COLO829 (cell line): ENCODE measurements around the gene UNC45A.
"Not testable (repeated sequence)": the region's sequence is repeated elsewhere in the genome, so short reads cannot be mapped to it uniquely, and the experiment has no call there.

ENCODE experiments used
- DNase-seq: peaks from one replicate; pipeline ENCODE4 v3.0.0; 2012; ENCODE audit warnings: low spot score

UNC45A gene

DNA sequence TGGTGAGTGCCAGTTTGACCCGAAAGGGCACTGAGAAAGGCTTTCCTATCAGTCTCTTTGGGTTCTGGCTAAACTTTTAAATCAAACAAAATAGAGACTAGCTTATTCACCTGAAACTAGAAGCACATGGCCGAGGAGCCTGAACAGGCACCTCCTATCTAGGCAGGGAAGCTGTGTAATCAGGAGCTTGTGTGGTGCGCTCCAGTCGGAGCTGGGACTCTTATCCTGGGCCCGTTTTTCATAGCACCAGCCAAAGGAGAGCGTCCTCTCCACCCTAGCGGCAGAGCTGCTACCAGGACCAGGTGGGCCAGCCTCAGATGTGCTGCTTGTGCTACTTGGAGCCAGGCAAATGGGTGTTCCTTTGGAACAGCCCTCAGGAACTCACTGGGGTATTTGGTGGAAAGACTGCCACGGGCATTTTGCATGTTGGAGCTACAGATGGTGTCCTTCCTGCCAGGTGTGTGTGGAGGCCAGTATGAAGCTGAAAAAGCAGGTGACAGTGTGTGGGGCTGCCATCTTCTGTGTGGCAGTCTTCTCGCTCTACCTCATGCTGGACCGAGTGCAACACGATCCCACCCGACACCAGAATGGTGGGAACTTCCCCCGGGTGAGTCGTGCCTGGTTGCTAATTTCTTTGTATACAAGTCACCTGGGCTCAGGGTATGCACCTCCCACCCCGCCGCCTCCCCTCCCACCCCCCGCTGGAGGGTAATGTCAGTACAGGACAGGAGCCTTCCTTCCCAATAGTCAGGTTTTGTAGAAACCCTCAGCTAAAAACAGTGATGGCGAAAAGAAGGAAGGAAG, 31.1 kb upstream of the UNC45A start:
- no peak for DNase-seq

DNA sequence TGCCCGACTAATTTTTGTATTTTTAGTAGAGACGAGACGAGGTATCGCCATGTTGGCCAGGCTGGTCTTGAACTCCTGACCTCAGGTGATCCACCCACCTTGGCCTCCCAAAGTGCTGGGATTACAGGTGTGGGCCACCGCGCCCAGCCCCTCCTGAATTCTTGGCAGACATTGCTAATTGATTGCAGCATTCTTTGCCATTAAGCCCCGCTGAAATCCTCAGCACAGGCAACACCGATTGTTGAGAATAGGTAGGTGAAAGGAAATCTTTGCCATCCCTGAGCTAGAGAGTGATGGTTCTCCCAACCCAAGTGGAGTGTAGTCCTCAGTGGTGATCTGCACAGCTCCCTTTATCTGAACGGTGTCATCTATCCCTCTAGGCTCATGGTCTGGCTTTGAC, 30.3 kb upstream of the UNC45A start:
- DNase-seq = no peak

DNA sequence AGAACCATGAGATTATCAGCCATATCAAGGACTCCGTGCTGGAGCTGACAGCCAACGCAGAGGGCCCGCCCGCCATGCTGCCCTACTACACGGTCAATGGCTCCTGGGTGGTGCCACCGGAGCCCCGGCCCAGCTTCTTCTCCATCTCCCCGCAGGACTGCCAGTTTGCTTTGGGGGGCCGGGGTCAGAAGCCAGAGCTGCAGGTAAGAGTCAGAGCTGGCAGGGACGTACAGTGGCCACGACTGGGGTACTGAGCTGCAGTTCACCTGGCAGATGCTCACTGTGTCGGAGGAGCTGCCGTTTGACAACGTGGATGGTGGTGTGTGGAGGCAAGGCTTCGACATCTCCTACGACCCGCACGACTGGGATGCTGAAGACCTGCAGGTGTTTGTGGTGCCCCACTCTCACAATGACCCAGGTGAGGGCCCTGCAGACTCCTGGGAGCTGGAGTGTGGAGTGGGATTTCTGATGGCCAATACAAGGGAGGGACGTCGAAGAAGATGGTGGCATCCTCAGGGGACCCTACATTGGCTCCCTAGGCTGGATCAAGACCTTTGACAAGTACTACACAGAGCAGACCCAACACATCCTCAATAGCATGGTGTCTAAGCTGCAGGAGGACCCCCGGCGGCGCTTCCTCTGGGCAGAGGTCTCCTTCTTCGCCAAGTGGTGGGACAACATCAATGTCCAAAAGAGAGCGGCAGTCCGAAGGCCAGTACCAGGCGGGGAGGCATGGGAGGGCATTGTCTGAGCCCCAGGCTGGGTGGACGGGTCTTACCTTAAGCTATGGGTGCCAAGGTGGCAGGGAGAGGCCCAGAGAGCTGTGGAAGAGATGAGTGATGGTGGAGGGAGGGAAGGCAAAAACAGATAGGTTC, 29.5 kb upstream of the UNC45A start:
- DNase-seq = no peak

DNA sequence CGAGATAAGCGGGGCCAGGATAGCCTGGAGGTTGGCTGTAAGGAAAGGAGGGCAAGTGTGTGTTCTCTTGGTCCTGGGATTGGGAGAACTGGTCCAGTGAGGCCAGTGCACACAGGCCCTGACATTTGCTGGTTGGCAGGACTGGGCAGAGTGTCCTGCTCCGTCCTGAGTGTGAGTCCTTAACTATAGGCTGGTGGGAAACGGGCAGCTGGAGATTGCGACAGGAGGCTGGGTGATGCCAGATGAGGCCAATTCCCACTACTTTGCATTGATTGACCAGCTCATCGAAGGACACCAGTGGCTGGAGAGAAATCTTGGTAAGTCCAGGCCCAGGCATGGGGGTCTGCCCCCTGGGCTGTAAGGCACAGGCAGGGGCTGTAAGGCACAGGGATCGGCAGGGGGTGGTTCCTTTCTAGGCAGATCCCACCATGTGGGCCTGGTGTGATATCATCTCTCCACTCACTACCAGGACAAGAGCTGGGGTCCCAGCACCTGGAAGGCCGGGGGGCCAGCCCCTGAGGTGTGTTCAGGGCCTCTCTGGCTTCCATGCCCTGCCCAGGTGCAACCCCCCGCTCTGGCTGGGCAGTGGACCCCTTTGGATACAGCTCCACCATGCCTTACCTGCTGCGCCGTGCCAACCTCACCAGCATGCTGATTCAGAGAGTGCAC, 28.8 kb upstream of the UNC45A start:
- no peak for DNase-seq

DNA sequence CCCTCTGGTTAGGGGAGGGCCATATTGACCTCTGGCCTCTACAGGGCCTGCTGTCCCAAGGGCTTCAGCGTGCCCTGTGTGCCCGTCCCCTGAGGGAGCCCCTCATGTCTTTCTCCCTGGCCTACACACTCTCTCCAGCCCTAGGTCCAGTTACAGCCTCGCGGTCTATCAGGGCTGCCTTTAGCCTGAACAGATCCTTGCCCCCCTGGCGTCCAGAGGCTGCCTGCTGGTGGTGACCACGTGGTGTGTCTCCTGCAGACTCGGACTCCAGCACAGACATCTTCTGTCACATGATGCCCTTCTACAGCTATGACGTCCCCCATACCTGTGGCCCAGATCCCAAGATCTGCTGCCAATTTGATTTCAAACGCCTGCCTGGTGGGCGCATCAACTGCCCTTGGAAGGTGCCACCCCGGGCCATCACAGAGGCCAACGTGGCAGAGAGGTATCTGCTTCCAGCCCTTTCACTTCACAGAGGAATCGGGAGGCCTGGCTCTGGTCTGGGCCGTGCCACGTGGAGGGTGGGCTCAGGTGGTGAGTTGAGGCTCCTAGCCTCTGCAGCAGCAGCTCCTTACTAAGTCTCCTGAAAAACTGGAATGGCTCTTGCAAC, 27.9 kb upstream of the UNC45A start:
- DNase-seq = no peak

DNA sequence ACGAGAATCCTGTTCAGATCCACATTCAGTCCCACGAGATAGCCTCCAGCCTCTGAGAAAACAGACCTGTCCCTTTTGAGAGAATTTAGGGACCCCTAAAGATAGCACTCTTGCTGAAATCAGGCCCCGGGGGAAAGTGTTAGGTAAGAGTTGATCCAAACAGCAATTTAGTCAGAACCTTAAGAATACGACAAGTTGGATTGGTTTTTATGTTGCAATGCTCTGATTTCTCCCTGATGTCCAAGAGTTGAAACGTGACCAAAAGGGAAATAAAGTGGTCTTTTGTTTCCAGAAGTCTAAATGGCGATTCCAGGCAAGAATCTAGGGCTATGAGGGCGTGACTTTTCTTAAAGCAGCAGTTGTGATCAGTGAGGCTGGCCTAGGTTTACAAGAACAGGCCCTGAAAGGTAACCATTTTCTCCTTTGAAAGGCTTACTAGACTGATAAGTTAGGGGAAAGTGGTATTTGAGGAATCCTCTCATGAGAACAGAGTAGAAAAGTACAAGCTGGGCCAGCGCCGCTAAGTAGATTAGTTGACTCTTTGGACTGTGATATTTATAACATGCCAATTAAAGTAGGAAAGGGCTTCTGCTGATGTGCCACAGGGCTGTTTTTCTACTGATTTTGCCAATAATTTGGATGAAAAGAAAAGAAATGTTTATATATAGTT, 27.1 kb upstream of the UNC45A start:
- DNase-seq = peak; percentile 63

DNA sequence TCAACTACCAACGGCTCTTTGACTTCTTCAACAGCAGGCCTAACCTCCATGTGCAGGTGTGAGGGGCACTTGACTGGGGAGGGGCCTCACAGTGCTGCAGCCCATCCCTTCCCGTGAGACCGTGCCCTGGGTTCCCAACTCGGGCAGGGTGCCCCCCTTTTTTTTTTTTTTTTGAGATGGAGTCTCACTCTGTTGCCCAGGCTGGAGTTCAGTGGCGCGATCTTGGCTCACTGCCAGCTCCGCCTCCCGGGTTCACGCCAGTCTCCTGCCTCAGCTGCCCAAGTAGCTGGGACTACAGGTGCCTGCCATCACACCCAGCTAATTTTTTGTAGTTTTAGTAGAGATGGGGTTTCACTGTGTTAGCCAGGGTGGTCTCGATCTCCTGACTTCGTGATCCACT, 25.6 kb upstream of the UNC45A start:
- not testable (repeated sequence) for DNase-seq

DNA sequence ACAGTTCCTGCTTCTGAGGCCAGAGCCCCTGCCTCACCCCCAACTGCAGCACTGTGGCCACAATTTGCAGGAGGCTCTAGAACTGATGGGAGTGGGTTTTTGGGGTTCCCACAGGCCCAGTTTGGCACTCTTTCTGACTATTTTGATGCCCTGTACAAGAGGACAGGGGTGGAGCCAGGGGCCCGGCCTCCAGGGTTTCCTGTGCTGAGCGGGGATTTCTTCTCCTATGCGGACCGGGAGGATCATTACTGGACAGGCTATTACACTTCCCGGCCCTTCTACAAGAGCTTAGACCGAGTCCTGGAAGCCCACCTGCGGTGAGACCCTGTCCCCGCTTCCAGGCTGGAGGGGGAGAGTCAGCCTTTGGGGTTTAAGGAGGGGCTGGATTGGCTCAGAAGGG, 25.1 kb upstream of the UNC45A start:
- no peak for DNase-seq

DNA sequence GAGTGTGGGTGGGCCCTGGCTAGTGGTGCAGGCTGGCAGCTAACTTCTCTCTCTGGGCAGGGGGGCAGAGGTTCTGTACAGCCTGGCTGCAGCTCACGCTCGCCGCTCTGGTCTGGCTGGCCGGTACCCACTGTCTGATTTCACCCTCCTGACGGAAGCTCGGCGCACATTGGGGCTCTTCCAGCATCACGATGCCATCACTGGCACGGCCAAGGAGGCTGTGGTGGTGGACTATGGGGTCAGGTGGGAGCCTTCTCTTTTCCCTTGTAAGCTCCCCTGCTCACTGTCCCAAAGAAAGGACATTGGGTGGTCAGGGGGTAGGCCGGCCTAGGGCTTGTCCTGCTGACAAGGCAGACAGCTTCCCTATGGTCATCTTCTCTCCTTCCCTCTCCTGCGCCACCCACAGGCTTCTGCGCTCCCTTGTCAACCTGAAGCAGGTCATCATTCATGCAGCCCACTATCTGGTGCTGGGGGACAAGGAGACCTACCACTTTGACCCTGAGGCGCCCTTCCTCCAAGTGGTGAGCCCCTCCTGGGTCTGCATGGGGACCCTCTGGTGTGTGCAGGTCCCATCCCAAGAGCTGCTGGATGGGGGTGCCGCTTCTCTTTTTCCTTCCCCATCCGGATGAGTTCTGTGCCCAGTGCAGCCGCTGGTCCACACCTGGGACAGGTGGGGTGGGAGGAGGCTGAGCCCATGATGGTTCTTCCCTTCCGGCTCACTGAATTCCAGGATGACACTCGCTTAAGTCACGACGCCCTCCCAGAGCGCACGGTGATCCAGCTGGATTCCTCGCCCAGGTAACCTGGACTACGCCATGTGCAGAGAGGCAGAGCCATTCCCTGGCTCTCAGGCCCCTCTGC, 24.4 kb upstream of the UNC45A start:
- DNase-seq = no peak

DNA sequence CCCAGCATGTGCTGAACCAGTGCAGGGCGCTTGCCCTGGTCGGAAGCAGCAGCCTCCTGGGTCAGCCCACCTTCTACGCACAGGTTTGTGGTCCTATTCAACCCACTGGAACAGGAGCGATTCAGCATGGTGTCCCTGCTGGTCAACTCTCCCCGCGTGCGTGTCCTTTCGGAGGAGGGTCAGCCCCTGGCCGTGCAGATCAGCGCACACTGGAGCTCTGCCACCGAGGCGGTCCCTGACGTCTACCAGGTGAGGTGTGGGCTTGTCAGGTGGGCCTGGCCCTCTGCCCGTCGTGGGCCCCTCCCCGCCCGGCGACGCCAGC, 23.8 kb upstream of the UNC45A start:
- DNase-seq = no peak

DNA sequence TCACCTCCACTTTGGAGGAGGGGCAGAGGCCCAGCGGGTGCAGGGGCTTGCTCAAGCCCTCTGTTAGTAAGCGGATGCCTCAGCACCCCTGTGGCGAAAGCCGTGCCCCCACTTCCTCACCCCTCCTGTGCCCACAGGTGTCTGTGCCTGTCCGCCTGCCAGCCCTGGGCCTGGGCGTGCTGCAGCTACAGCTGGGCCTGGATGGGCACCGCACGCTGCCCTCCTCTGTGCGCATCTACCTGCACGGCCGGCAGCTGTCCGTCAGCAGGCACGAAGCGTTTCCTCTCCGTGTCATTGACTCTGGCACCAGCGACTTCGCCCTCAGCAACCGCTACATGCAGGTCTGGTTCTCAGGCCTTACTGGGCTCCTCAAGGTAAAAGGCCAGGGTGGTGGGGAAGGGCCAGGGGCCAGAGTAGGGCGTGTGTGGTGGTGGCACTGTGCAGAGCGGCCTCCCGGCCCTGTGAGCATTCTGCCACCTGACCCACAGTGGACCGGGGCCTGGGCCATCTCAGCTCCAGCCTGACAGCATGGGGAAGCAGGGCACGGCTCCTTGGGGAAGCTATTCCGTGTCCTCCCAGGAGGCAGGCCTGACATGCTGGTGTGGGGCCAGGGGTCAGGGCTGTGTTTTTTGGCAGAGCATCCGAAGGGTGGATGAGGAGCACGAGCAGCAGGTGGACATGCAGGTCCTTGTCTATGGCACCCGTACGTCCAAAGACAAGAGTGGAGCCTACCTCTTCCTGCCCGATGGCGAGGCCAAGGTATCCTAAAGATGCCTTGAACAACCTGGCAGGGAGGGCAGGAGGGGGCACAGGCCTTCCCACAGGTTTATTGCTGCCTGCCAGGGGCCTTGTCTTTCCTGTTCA, 22.9 kb upstream of the UNC45A start:
- no peak for DNase-seq

DNA sequence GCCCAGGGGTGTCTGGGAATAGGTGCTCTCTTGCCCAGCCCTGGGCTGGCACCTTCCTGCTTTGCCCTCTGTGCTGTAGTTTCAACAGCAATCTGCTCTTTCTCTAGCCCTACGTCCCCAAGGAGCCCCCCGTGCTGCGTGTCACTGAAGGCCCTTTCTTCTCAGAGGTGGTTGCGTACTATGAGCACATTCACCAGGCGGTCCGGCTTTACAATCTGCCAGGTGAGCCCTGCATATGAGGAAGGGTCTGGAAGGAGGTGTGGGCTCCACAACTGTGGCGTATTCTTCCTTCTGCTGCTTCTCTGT, 22.4 kb upstream of the UNC45A start:
- no peak for DNase-seq

DNA sequence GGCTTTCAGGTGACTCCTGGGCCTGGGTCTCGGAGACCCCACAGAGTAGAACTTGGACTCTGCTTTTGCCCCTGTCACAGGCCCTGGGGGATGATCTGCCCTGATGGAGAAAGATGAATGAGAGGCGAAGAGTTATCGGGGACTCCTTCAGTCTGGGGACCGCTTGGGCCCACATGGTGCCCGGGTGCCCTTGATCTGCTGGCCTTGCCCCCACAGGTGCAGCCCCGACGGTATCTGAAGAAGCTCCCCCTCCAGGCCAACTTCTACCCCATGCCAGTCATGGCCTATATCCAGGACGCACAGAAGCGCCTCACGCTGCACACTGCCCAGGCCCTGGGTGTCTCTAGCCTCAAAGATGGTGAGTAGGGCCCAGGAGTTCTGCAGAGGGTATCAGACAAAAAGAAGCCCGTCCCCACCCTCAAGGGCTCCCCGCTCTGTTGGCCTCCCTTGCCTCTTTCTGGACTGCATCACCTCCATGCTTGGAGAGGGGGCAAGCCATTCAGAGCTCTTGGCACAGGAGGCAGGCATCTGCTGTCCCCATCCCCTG, 21.6 kb upstream of the UNC45A start:
- DNase-seq = no peak

DNA sequence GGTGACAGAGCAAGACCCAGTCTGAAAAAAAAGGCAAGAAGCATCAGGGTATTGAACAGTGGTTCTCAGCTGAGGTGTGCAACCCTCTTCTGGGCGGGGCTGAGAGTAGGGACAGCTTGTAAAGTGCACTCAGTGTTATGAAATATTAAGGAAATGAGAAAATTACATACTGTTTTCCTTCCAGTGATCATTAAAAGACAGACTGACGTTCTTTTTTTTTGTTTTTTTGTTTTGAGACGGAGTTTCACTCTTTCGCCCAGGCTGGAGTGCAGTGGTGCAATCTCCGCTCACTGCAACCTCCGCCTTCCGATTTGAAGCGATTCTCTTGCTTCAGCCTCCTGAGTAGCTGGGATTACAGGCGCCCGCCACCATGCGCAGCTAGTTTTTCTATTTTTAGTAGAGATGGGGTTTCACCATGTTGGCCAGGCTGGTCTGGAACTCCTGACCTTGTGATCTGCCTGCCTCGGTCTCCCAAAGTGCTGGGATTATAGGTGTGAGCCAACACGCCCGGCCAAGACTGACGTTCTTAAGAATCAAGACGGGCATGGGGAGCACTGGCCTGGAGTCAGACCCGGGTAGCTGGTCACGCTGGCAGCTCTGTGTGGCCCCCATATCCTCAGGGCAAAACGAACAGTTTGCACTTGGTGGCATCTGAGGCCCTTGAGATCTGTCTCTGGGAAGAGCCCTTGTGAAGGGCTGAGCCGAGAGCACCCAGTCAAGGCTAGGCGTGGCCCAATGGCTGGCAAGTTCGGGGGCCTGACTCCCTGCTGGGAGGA, 20.6 kb upstream of the UNC45A start:
- no peak for DNase-seq

DNA sequence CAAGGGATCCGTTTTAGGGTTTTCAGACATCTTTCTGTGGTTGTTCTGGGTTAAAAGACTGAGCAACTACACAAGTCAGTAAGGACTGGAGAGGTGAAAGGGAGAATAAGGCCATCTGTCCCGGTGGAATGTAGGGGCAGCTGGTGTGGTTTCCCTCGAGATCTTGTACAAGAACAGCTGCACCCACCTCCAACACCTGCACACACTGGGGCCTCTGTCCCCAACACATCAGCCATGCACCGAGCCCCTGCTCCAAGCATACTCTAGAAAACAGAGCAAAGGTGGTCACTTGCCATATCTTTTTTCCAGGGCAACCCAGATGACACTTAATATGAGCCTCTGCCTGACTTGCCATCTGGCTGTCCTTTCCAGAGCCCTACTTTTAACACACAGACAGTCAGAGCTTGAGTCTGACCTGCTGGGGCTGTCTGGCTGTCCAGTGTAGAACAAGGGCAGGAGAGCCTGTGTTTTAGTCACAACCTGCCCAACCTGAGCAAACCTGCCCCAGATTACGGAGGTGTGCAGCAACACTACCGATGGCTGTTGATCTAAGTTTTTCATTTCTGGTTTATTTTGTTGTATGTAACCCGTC, 19.8 kb upstream of the UNC45A start:
- no peak for DNase-seq

DNA sequence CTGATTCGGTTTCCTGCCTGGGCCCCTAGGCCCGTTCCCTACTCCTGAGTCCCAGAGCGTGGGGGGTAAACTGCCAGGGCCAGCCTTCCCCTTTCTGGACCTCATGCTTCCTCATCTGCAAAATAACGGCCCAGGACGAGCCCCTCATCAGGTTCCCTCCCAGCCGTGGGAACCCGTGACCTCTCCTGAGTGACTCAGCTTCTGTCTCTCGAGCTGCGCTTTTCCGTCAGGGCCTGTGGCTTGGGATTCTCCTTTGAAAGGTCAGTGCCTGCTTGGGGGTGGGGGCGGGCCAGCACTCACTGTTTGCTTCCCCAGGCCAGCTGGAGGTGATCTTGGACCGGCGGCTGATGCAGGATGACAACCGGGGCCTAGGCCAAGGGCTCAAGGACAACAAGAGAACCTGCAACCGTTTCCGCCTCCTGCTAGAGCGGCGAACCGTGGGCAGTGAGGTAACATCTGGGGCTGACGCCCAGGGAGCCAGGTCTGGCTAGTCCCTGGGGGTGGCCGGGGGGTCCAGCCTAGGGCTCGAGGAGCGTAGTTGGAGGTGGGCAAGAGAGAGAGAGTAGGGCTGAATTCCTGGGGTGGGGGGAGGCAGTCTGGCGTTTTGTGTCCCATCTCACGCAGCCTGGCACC, 19.2 kb upstream of the UNC45A start:
- DNase-seq = no peak

DNA sequence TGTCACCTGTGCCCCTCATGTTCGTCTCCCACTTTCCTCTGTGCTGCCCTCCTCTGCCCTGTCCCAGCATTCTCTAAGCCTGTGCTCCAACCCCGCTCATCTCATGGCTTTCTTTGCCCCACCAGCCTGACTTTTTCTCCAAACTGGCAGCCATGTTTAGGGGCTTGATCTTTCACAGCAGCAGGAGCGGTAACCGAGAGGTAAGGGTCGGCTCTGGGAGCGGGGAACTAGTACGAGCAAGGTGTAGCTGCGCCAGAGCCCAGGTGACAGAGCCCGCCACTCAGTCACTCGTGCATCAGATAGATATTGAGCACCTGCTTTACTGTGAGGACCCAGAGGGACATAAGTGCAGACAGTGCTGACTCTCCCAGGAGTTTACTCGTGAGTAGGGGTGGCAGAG, 18.6 kb upstream of the UNC45A start:
- no peak for DNase-seq

DNA sequence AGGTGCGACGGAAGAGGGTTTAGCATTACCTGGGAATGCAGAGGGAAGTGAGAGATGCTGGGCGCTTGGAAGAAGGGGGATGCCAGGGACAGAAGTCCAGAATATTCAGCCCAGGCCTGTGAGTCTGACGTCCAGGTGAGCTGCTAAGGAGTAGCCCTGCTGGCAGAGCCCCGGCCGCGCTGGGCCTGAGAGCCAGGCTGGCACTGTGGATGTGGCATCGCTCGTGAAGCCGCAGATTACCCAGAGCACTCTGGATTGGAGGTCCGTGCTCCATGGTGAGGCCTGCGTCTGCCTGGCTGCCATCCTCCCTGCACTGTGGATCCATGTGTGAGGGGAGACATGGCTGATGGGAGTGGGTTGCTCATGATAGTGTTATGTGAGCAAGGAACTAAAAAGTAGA, 17.5 kb upstream of the UNC45A start:
- no peak for DNase-seq
